GM12873 (cell line): ENCODE measurements around the gene C2orf81.

ENCODE experiments used
- TF ChIP-seq, protein P1 (sequence below): IDR thresholded peaks from 2 replicates; pipeline ENCODE4 v1.5.1; 2012; ENCODE audit warnings: low read depth, mild to moderate bottlenecking, moderate library complexity, low read length, control low read depth; ENCODE audit not compliant: insufficient read depth; ENCODE audit errors: missing control alignments

C2orf81 gene

GRCh38 chr2:74385396-74385795 lies 36.0 kb downstream of the C2orf81 start:
- TF ChIP-seq, protein P1, sequence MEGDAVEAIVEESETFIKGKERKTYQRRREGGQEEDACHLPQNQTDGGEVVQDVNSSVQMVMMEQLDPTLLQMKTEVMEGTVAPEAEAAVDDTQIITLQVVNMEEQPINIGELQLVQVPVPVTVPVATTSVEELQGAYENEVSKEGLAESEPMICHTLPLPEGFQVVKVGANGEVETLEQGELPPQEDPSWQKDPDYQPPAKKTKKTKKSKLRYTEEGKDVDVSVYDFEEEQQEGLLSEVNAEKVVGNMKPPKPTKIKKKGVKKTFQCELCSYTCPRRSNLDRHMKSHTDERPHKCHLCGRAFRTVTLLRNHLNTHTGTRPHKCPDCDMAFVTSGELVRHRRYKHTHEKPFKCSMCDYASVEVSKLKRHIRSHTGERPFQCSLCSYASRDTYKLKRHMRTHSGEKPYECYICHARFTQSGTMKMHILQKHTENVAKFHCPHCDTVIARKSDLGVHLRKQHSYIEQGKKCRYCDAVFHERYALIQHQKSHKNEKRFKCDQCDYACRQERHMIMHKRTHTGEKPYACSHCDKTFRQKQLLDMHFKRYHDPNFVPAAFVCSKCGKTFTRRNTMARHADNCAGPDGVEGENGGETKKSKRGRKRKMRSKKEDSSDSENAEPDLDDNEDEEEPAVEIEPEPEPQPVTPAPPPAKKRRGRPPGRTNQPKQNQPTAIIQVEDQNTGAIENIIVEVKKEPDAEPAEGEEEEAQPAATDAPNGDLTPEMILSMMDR: no peak

GRCh38 chr2:74384051-74384450 lies 37.4 kb downstream of the C2orf81 start:
- TF ChIP-seq, protein P1: no peak

GRCh38 chr2:74383254-74383653 lies 38.2 kb downstream of the C2orf81 start:
- TF ChIP-seq, protein P1: no peak

- TF ChIP-seq, protein P1: no peak
Measured at GRCh38 chr2:74381751-74382150, 39.7 kb downstream of the C2orf81 start.

GRCh38 chr2:74379851-74380789 lies 41.3 kb downstream of the C2orf81 start, which contains the start of gene DCTN1:
Gene DCTN1 (minus strand): TSS chr2:74380311. CDS start chr2:74380037, 274 bp downstream.
- TF ChIP-seq, protein P1: no peak

GRCh38 chr2:74378007-74378406 lies 43.4 kb downstream of the C2orf81 start:
- TF ChIP-seq, protein P1: no peak

GRCh38 chr2:74375838-74376237 lies 45.6 kb downstream of the C2orf81 start:
- TF ChIP-seq, protein P1: no peak
